ENCODE results near the gene EIPR1.

EIPR1 gene

DNA sequence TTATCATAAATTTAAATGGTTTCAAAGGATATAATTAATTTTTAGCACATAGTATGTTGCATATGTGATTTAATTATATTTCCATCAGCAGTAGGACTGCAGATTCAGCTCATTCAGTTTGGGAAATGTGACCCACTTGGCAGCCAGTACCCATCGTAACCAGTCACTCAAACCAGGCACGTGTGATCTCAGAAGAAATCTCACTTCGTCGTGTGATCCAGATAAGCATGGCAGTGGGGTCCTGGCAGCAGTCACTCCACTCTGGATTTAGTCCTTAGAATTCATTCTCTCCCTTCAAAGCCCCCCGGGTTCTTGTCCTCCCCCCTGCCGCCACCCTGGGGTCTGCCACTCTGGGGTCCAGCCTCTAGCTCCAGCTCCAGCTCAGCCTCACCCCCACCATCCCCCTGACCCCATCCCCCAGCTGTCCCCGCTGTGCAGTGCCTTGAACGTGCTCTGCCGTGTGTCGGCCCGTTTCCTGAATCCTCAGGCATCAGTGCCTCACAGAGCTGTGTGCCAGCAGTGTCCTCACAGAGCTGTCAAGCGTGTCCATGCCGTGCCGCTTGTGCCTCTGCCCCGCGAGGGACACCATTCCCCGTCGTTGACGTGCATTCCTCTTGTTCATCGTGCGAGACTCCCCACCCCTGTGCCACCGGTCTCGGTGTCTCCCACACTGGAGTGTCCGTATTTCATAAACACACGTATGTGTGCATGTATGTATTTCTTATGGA lies 36.7 kb upstream of the EIPR1 start:
- peaks cover 16% of the 10 kb centered on the region for H3K36me3 ChIP-seq (ENCODE audit: control insufficient read depth, insufficient read depth, low read length)
- no peaks in the 10 kb centered on the region for H3K9me3 ChIP-seq (ENCODE audit: control insufficient read depth, insufficient read depth, low read depth, low read length)
- no peak overlapping the region for H3K27ac ChIP-seq (ENCODE audit: low read depth, low read length)
- H3K4me1 ChIP-seq (ENCODE audit: control insufficient read depth, insufficient read depth, low read length) = no peaks in the 10 kb centered on the region
- no peaks in the 10 kb centered on the region for H3K27me3 ChIP-seq (ENCODE audit: control insufficient read depth, insufficient read depth, low read length)
- no peak overlapping the region for H3K9ac ChIP-seq (ENCODE audit: low read length)
- no peak overlapping the region for H3K4me3 ChIP-seq (ENCODE audit: low read depth, low read length)

DNA sequence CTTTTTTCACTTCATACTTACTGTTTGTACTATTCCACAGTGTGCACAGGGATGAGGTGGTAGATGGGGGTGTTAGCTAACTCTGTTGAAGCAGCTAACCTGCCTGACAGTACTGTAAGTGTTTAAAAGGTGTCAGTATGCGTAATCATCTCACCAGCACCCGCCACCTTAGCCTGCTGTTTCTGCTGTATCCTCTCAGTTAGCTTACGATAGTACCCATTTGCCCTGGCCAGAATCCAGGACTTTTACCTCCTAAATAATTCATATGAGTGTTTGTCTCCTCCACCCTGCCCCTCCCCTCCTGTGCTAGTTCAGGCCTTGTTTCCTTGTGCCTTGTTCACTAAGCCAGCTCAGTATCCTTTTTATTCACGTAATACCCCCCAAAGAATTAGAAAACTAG lies 36.1 kb upstream of the EIPR1 start:
- no peaks in the 10 kb centered on the region for H3K27me3 ChIP-seq (ENCODE audit: control insufficient read depth, insufficient read depth, low read length)
- H3K27ac ChIP-seq (ENCODE audit: low read depth, low read length) = no peak overlapping the region
- H3K4me1 ChIP-seq (ENCODE audit: control insufficient read depth, insufficient read depth, low read length) = no peaks in the 10 kb centered on the region
- H3K9me3 ChIP-seq (ENCODE audit: control insufficient read depth, insufficient read depth, low read depth, low read length) = no peaks in the 10 kb centered on the region
- no peak overlapping the region for H3K9ac ChIP-seq (ENCODE audit: low read length)
- H3K4me3 ChIP-seq (ENCODE audit: low read depth, low read length) = no peak overlapping the region
- H3K36me3 ChIP-seq (ENCODE audit: control insufficient read depth, insufficient read depth, low read length) = peaks cover 15% of the 10 kb centered on the region

DNA sequence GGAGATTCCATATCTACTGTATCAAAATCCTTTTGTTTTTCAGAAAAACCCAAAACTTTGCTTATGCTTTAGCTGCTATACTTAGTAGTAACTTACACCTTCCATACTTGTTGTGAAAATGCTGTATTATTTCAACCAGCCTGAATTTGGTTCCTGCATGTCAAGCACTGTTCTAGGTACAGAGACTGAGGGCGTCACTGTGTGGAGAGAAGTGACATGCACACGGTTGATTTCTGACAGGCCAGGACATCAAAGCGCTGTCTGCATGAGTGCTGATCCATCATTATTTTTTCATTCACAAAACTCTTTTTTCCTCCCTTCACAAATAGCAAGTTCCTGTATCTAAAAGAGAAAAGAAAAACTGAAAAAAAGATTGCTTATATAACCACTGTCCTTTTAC lies 33.5 kb upstream of the EIPR1 start:
- Histone ChIP-seq H3K27ac (ENCODE audit: low read depth, low read length) (no peak overlapping the region), H3K4me3 (ENCODE audit: low read depth, low read length) (no peak overlapping the region), H3K9ac (ENCODE audit: low read length) (no peak overlapping the region), H3K4me1 (ENCODE audit: control insufficient read depth, insufficient read depth, low read length) (no peaks in the 10 kb centered on the region), H3K36me3 (ENCODE audit: control insufficient read depth, insufficient read depth, low read length) (peaks cover 15% of the 10 kb centered on the region), H3K9me3 (ENCODE audit: control insufficient read depth, insufficient read depth, low read depth, low read length) (no peaks in the 10 kb centered on the region), H3K27me3 (ENCODE audit: control insufficient read depth, insufficient read depth, low read length) (no peaks in the 10 kb centered on the region)

DNA sequence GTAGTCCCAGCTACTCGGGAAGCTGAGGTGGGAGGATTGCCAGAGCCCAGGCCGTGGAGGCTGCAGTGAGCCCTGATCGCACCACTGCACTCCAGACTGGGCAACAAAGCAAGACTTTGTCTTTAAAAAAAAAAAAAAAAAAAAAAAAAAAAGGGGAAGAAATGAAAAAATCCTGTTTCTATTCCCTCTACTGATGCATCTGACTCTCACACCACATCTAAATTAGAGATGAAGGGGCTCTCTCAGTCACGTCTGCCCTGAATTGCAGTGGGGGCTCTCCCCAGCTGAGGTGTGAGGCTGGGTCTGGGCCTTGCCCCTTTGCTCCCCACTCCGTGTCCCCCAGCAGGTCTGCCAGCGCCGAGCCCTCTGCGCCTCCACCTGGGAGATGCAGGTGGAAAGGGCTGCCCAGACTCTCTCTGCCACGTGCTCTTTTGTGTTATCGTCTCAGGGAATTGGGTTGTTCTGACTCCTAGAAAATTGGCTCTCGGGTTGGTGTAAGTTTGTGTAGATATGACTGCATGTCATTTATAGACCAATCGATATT lies 32.1 kb upstream of the EIPR1 start:
- peaks cover 13% of the 10 kb centered on the region for H3K36me3 ChIP-seq (ENCODE audit: control insufficient read depth, insufficient read depth, low read length)
- no peaks in the 10 kb centered on the region for H3K27me3 ChIP-seq (ENCODE audit: control insufficient read depth, insufficient read depth, low read length)
- no peaks in the 10 kb centered on the region for H3K9me3 ChIP-seq (ENCODE audit: control insufficient read depth, insufficient read depth, low read depth, low read length)
- no peaks in the 10 kb centered on the region for H3K4me1 ChIP-seq (ENCODE audit: control insufficient read depth, insufficient read depth, low read length)
- H3K9ac ChIP-seq (ENCODE audit: low read length) = no peak overlapping the region
- no peak overlapping the region for H3K4me3 ChIP-seq (ENCODE audit: low read depth, low read length)
- no peak overlapping the region for H3K27ac ChIP-seq (ENCODE audit: low read depth, low read length)

DNA sequence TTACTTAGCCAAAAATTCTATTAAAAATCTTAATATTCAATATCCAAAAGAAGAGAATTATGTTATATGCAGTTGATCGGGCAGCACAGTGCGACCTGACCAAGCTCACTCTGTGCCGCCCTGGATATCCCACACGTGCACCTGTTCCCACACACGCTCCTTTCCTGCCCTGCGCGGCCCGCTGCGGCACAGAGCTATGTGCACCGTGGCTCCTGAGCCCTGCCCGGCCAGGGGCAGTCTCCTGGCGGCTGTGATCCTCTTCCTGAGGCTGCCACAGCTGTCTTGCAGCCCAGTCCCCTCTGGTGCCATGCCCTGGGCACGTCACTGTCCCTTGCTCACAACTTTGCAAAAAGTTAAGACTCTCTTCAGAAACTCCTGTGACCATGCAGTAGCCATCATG lies 31.2 kb upstream of the EIPR1 start:
- Histone ChIP-seq H3K9ac (ENCODE audit: low read length) (no peak overlapping the region), H3K4me1 (ENCODE audit: control insufficient read depth, insufficient read depth, low read length) (no peaks in the 10 kb centered on the region), H3K27ac (ENCODE audit: low read depth, low read length) (no peak overlapping the region)

DNA sequence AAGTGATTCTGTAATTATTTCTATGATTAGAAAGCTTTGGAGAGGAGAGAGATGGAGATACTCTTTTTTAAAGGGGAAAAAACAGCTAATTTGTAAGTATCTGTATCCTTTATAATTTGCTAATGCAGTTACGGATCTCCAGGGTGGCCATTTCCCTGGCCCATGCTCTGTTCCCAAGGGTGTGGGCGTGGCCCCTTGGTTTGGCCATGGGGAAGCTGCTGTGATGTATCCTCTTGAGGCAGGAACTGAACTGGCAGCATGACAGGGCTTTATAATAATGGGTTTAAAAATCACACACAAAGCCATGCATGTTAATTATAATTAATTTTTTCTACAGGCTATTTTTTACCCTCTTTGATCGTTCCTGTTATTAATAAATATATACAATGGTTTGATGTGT lies 28.9 kb upstream of the EIPR1 start:
- no peak overlapping the region for H3K9ac ChIP-seq (ENCODE audit: low read length)
- peaks cover 23% of the 10 kb centered on the region for H3K36me3 ChIP-seq (ENCODE audit: control insufficient read depth, insufficient read depth, low read length)
- no peaks in the 10 kb centered on the region for H3K4me1 ChIP-seq (ENCODE audit: control insufficient read depth, insufficient read depth, low read length)
- H3K9me3 ChIP-seq (ENCODE audit: control insufficient read depth, insufficient read depth, low read depth, low read length) = no peaks in the 10 kb centered on the region
- no peak overlapping the region for H3K27ac ChIP-seq (ENCODE audit: low read depth, low read length)
- H3K4me3 ChIP-seq (ENCODE audit: low read depth, low read length) = no peak overlapping the region
- no peaks in the 10 kb centered on the region for H3K27me3 ChIP-seq (ENCODE audit: control insufficient read depth, insufficient read depth, low read length)

More for the DNA sequence above, 31.2 kb upstream of the EIPR1 start:
- no peaks in the 10 kb centered on the region for H3K9me3 ChIP-seq (ENCODE audit: control insufficient read depth, insufficient read depth, low read depth, low read length)
- no peaks in the 10 kb centered on the region for H3K27me3 ChIP-seq (ENCODE audit: control insufficient read depth, insufficient read depth, low read length)
- H3K4me3 ChIP-seq (ENCODE audit: low read depth, low read length) = no peak overlapping the region
- H3K36me3 ChIP-seq (ENCODE audit: control insufficient read depth, insufficient read depth, low read length) = peaks cover 10% of the 10 kb centered on the region

DNA sequence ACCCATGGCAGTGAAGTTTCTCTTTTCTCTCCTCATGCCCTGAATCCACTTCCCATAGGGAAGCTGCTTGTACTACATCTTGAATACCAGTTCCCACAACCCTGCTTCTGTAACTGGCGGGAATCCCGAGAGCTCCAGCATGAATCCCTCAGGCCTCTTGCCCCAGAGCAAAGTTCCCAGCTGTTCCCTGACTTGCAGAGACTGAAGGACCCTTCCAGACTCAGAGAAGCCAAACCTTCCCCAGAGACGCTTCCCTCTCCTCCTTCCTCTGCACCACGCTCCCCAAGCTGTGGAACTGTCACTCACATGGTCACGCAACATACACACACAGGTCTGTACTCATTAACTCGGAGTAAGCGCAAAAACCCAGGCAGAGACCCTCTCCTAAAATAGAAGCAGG lies 28.3 kb upstream of the EIPR1 start:
- Histone ChIP-seq H3K9ac (ENCODE audit: low read length) (no peak overlapping the region), H3K27me3 (ENCODE audit: control insufficient read depth, insufficient read depth, low read length) (no peaks in the 10 kb centered on the region), H3K27ac (ENCODE audit: low read depth, low read length) (no peak overlapping the region), H3K4me3 (ENCODE audit: low read depth, low read length) (no peak overlapping the region), H3K9me3 (ENCODE audit: control insufficient read depth, insufficient read depth, low read depth, low read length) (no peaks in the 10 kb centered on the region), H3K36me3 (ENCODE audit: control insufficient read depth, insufficient read depth, low read length) (peaks cover 27% of the 10 kb centered on the region), H3K4me1 (ENCODE audit: control insufficient read depth, insufficient read depth, low read length) (no peaks in the 10 kb centered on the region)

DNA sequence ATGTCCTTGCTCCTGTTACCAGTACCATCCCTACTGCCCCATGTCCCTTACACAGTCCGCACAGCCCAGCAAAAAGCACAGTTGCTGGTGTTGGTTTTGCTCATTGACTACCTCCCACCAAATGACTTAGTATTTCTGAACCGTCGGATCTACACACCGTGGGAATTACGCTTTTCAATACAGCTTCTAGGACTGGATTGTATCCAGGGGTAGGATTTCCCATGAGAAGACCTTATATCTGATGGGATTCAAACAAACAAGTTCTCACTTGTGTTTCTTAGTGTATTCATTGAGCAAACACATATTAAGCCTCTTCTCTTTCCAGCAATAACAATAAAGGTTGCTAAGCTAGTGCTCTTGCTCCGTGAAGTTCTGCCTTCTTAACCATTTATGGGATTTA lies 27.7 kb upstream of the EIPR1 start:
- Histone ChIP-seq H3K9ac (ENCODE audit: low read length) (no peak overlapping the region), H3K27ac (ENCODE audit: low read depth, low read length) (no peak overlapping the region), H3K36me3 (ENCODE audit: control insufficient read depth, insufficient read depth, low read length) (peaks cover 32% of the 10 kb centered on the region), H3K4me3 (ENCODE audit: low read depth, low read length) (no peak overlapping the region), H3K9me3 (ENCODE audit: control insufficient read depth, insufficient read depth, low read depth, low read length) (no peaks in the 10 kb centered on the region), H3K27me3 (ENCODE audit: control insufficient read depth, insufficient read depth, low read length) (no peaks in the 10 kb centered on the region), H3K4me1 (ENCODE audit: control insufficient read depth, insufficient read depth, low read length) (no peaks in the 10 kb centered on the region)

DNA sequence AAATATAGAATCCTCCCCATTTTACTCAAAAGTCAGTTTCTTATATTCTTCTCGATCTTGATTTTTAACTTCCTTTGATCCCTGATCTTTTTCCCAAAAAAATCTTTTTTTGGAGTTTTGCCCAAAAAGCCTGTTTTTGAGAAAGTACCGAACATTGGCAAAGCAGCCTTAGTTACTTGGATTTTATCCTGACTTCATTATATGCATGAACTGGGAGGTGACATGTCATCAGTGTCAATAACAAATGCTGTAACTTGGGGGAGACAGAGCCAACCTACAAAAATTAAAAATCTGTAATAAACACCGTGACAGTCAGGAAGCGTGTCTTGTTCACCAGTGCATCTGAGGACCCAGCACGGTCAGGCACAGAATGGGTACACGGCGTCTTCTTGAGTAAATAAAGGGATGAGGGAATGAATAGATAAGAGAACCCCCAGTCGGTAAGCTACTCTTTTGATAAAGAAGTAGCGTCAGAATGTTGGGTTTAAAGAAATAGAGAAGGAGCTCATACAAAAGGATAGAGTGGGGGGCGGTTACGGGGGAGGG lies 26.8 kb upstream of the EIPR1 start:
- Histone ChIP-seq H3K9ac (ENCODE audit: low read length) (no peak overlapping the region), H3K9me3 (ENCODE audit: control insufficient read depth, insufficient read depth, low read depth, low read length) (no peaks in the 10 kb centered on the region), H3K4me3 (ENCODE audit: low read depth, low read length) (no peak overlapping the region), H3K27me3 (ENCODE audit: control insufficient read depth, insufficient read depth, low read length) (no peaks in the 10 kb centered on the region), H3K4me1 (ENCODE audit: control insufficient read depth, insufficient read depth, low read length) (peaks cover 5% of the 10 kb centered on the region; the same call in 1 of the 2 replicates), H3K27ac (ENCODE audit: low read depth, low read length) (no peak overlapping the region), H3K36me3 (ENCODE audit: control insufficient read depth, insufficient read depth, low read length) (peaks cover 32% of the 10 kb centered on the region)

DNA sequence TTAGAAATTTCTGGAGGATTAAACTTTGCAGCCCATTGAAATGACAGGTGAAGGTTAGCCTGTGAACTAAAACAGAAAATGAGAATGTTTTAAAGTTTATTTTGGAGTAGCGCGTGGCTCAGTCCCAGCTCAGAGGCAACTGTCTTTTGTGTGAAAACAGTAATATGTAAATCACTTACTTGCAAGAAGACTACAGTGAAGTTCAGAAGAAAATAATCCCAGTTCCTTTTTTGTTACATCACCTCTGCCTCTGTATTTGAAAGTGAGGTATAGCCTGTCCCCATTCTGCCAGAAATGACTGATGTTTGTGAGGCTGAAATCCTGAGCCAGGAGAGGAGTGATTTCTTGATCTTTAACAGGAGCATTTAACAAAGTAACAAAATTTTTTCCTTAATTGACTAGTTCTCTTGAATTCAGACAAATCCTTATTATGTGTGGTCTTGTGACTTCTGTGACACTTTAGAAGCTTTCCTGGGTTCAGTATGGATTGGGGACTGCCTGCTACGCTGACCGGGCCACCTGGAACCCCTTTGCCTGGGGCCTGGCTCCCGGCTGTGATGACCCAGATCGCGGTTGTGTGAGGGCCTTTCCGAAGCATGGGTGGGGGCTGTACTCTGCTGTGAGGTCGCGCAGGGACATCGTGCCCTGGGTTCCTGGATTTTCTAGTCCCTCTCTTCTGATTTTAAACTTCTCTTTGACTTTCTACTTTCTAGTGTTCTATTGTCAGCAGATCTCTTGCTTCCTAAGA lies 26.1 kb upstream of the EIPR1 start:
- H3K27ac ChIP-seq (ENCODE audit: low read depth, low read length) = no peak overlapping the region
- no peak overlapping the region for H3K9ac ChIP-seq (ENCODE audit: low read length)

DNA sequence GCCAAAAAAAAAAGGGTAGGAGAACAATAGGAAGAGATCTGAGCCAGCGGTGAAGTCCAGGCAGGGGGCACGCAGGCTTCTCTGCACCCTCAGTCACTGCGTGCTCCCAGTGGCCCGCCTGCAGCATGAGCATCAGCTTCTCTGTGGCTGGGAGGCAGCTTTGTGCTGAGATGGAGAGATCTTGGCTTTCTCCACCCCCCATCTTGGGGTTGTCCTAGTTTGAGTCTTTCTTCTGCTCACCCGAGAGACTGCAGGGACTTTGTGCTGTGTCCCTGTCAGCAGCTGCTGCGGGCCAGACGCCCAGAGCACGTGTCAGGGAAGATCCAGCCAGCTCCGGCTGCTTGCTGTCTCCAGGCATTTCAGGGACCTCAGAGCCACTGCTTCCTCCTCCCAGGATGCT lies 22.2 kb upstream of the EIPR1 start:
- Histone ChIP-seq H3K4me3 (ENCODE audit: low read depth, low read length) (no peak overlapping the region), H3K36me3 (ENCODE audit: control insufficient read depth, insufficient read depth, low read length) (peaks cover 31% of the 10 kb centered on the region), H3K27me3 (ENCODE audit: control insufficient read depth, insufficient read depth, low read length) (no peaks in the 10 kb centered on the region), H3K9me3 (ENCODE audit: control insufficient read depth, insufficient read depth, low read depth, low read length) (peaks cover 12% of the 10 kb centered on the region; the same call in 1 of the 2 replicates), H3K9ac (ENCODE audit: low read length) (no peak overlapping the region), H3K27ac (ENCODE audit: low read depth, low read length) (no peak overlapping the region), H3K4me1 (ENCODE audit: control insufficient read depth, insufficient read depth, low read length) (peaks cover 15% of the 10 kb centered on the region)

More for the DNA sequence above, 26.1 kb upstream of the EIPR1 start:
- Histone ChIP-seq H3K4me1 (ENCODE audit: control insufficient read depth, insufficient read depth, low read length) (peaks cover 12% of the 10 kb centered on the region), H3K9me3 (ENCODE audit: control insufficient read depth, insufficient read depth, low read depth, low read length) (no peaks in the 10 kb centered on the region), H3K36me3 (ENCODE audit: control insufficient read depth, insufficient read depth, low read length) (peaks cover 32% of the 10 kb centered on the region), H3K4me3 (ENCODE audit: low read depth, low read length) (no peak overlapping the region), H3K27me3 (ENCODE audit: control insufficient read depth, insufficient read depth, low read length) (no peaks in the 10 kb centered on the region)
